Embryonic facial prominence (tissue), 1 donor: ENCODE measurements around the gene TTC21A.

Source experiments
- DNase-seq: peaks from one replicate; pipeline ENCODE4 v3.0.0-alpha.2; 2016; ENCODE audit errors: extremely low spot score

The TTC21A gene

GRCh38 chr3:39136533-39137434, 29.3 kb downstream of the TTC21A start:
- no peak for DNase-seq

- DNase-seq, result no peak
Measured at GRCh38 chr3:39137435-39137936, 30.0 kb downstream of the TTC21A start.

- DNase-seq, result no peak
Measured at GRCh38 chr3:39137991-39138803, 30.7 kb downstream of the TTC21A start.

GRCh38 chr3:39138804-39139415, 31.4 kb downstream of the TTC21A start:
- no peak for DNase-seq

GRCh38 chr3:39139442-39139841, 32.0 kb downstream of the TTC21A start:
- no peak for DNase-seq

GRCh38 chr3:39140341-39140971, 33.0 kb downstream of the TTC21A start:
- no peak for DNase-seq

GRCh38 chr3:39141171-39141995, 33.9 kb downstream of the TTC21A start:
- DNase-seq, result no peak

- DNase-seq, result no peak
Measured at GRCh38 chr3:39142067-39142466, 34.6 kb downstream of the TTC21A start.

- no peak for DNase-seq
Measured at GRCh38 chr3:39143051-39143885, 35.8 kb downstream of the TTC21A start.

- DNase-seq, result no peak
Measured at GRCh38 chr3:39144095-39144747, 36.7 kb downstream of the TTC21A start.

- no peak for DNase-seq
Measured at GRCh38 chr3:39144748-39145380, 37.4 kb downstream of the TTC21A start.

GRCh38 chr3:39146083-39146501, 38.6 kb downstream of the TTC21A start:
- no peak for DNase-seq

- DNase-seq, result no peak
Measured at GRCh38 chr3:39146611-39147591, 39.4 kb downstream of the TTC21A start.

- DNase-seq, result no peak
Measured at GRCh38 chr3:39147711-39148434, 40.4 kb downstream of the TTC21A start.

- DNase-seq, result no peak
Measured at GRCh38 chr3:39148435-39149058, 41.1 kb downstream of the TTC21A start.

GRCh38 chr3:39149059-39149455, 41.6 kb downstream of the TTC21A start:
- DNase-seq, result no peak
